Fibroblast of pulmonary artery (primary cell): Measurements from ENCODE around the gene GOLGA8S.
"Not testable (repeated sequence)": the region's sequence is repeated elsewhere in the genome, so short reads cannot be mapped to it uniquely, and the experiment has no call there.

Source experiments
- DNase-seq: peaks from one replicate; pipeline ENCODE4 v3.0.0-alpha.2; 2010; ENCODE audit warnings: low read depth
- H3K4me3 ChIP-seq: replicated peaks from 2 replicates; pipeline ENCODE4 v1.5.1; 2011; ENCODE audit warnings: low read depth, mild to moderate bottlenecking, control low read depth, low read length, moderate library complexity
- TF ChIP-seq, protein P1 (sequence below): IDR thresholded peaks from 2 replicates; pipeline ENCODE4 v1.5.1; 2011; ENCODE audit warnings: mild to moderate bottlenecking, control low read depth, low read length, inconsistent platforms; ENCODE audit errors: missing control alignments

The GOLGA8S gene

DNA sequence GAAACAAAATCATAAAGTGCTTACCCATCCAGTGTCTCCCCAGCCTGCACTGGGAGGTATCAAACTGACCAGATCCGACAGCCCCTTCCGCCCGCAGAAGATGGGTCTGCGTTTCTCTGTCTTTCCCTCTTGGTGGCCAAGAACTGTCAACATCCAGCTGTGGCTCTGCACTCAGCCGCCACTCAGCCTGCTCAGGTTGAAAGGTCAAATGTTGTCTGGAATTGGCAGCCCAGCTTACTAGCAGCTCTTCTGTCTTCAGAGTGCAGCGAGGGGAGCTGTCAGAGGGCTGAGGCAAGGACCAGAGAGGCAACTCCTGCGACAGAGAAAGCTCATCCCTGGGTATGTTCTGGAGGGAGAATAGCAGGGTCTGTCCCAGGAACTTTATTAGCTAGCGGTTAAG, 47.1 kb downstream of the GOLGA8S start:
- DNase-seq, result no peak
- TF ChIP-seq, protein P1, sequence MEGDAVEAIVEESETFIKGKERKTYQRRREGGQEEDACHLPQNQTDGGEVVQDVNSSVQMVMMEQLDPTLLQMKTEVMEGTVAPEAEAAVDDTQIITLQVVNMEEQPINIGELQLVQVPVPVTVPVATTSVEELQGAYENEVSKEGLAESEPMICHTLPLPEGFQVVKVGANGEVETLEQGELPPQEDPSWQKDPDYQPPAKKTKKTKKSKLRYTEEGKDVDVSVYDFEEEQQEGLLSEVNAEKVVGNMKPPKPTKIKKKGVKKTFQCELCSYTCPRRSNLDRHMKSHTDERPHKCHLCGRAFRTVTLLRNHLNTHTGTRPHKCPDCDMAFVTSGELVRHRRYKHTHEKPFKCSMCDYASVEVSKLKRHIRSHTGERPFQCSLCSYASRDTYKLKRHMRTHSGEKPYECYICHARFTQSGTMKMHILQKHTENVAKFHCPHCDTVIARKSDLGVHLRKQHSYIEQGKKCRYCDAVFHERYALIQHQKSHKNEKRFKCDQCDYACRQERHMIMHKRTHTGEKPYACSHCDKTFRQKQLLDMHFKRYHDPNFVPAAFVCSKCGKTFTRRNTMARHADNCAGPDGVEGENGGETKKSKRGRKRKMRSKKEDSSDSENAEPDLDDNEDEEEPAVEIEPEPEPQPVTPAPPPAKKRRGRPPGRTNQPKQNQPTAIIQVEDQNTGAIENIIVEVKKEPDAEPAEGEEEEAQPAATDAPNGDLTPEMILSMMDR, result no peak
- H3K4me3 ChIP-seq, result no peak overlapping the region

DNA sequence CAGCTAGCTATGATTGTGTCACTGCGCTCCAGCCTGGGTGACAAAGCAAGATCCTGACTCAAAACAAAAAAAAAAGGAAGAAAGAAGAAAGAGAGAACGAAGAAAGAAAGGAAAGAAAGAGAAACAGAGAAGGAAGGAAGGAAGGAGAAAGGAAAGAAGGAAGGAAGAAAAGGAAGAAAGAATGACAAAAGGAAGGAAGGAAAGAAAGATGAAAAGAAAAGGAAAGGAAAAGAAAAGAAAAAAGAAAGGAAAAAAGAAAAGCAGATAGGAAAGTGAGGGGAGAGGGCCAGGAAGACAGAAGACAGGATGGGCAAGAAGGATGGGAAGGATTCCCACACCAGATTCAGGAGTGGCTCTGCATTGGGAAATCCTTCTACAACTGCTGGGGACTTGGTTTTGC, 47.6 kb downstream of the GOLGA8S start:
- TF ChIP-seq, protein P1, result no peak
- no peak overlapping the region for H3K4me3 ChIP-seq
- no peak for DNase-seq

DNA sequence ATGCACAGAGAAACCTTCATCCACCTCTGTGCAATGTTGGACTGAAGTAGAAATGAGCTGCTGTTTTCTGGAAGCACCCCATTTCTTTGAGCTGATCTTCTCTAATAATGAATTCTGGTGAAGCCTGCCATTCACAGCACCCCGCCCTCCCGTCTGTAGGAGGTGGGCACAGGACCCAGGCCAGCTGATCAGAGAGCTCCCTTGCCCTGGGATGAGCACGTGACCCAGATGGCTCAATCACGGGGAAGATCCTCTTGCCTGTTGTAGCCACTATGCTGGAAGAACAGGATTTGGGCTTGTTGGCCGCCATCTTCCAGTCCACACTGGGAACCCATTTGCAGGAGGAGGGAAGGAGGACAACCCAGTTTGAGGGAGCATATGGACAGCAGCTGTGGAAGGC, 48.0 kb downstream of the GOLGA8S start:
- DNase-seq, result no peak
- TF ChIP-seq, protein P1, result no peak
- no peak overlapping the region for H3K4me3 ChIP-seq

DNA sequence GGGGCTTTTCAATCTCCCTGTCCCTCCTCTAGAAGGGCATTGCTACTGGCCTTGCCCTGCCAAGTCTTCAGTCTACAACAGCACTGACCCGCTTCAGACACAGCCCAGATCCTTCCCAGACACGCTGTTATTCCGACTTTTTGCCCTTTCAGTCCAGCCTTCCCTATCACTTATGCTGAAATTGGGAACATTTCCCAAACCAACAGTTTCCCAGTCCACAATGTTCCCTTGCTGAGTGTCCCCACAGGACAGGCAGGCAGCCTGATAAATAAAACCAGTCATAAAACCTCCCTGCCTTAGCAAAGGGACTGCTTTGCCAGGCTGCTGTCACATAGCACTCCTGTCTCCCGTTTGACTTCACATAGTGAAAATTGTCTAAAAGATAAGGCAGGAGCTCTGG, 49.0 kb downstream of the GOLGA8S start:
- DNase-seq, result no peak
- TF ChIP-seq, protein P1, result no peak
- H3K4me3 ChIP-seq, result no peak overlapping the region

DNA sequence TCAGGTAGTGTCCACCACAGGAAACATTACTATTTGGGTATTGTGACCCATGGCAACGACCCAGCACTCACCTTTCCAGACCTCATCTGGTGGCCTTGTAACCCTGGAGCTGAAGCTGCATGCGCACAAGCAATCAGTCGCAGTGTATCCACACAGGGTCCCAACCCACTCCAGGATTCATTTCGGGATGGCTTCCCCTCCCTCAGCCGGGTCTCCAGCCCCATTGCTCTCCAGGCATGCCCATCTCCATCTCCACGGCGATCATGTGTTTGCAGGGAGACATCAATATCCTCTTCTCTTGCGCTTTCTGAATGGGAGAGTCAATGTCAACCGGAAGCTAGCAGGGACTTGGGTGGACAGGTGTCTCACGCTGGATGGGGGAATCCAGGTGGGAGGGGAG, 57.3 kb downstream of the GOLGA8S start:
- DNase-seq, result no peak
- TF ChIP-seq, protein P1, result no peak
- H3K4me3 ChIP-seq, result no peak overlapping the region

DNA sequence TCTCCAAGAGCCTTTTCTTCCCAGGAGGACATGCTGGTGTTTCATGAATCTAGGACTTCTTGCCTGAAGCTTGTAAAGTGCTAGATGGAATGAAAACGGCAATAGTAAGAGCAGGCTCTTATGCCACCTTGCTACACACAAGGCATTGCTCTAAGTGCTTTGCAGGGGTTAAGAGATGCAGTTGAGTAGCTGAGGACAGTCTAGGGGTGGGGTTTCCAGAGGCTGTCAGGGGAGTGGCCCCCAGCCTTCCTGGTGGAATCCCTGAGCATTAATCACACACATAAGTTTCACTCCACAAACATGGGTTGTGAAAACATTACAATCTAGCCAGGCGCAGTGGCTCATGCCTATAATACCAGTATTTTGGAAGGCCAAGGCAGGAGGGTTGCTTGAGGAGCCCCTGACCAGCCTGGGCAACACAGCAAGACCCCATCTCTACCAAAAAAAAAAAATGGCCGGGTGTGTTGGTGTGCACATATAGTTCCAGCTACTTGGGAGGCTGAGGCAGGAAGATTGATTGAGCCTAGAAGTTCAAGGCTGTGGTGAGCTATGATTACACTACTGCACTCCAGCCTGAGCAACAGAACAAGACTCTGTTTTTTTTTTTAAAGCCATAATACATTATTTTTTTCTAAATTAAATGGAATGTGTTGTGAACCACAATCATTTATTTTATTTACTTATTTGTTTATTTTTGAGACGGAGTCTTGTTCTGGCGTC, 58.5 kb downstream of the GOLGA8S start:
- not testable (repeated sequence) for DNase-seq, H3K4me3 ChIP-seq
